NCI-H1092 (cell line): ENCODE data around the gene UBE2S.

Source experiments
- DNase-seq: peaks from one replicate; lab custom pipeline; 2025; lab: John Stamatoyannopoulos, UW

UBE2S gene

GRCh38 chr19:55383279-55384130, 24.1 kb downstream of the UBE2S start:
- DNase-seq: peak; percentile 31

DNA sequence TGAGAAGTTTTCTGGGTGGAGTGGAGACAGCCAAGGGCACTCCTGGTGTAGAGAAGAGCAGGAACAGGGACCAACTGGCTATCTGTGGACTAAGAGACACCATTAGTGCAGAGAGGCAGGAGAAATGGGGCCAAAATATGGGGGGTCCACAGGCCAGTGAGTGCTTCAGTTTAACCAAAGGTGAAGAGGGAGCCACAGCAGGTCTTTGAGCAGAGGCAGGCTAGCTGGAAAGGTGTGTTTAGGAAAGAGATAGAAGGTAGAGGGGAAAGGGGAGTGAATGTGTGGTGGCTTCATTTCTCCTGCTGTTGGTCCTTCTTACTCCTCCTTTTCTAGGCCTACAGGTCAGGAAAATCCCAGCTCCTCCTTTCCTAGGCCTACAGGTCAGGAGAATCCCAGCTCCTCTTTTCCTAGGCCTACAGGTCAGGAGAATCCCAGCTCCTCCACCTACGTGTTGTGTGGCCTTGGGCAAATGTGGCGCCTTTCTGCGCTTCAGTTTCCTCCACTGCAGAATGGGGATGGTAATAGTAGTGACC, 25.0 kb downstream of the UBE2S start:
- no peak for DNase-seq

DNA sequence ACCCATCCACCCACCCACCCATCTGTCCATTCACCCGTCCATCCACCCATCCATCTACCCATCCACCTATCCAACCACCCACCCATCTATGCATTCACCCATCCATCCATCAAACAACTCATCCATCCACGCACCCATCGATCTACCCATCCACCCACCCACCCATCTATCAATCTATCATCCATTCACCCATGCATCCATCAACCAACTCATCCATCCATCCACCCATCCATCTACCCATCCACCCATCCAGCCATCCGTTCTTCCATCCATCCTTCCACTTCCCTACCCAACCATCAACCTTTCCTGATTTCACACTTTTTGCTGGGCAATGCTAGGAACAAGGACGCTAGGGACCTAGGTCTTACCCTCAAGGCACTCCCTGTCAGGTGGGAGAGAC, 25.6 kb downstream of the UBE2S start:
- no peak for DNase-seq

DNA sequence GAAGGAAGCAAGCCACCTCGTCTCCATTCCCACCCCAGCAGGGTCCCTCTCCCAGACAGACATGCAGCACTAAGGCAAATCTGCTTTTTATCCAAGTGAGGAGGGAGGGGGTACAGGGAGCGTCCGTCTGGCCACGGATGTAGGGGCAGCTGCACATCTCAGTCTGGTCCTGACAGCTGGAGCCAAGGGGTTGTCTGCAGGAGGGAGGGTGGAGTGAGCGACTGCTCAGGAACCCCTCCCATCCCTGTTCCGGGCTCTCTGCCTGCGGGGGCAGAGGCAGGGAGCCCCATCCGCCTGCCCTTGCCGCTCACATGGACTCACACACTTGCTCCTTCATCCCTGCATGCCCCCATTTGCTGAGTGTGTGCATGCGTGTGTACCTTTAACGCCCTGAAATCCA, 28.4 kb downstream of the UBE2S start:
- DNase-seq: no peak

DNA sequence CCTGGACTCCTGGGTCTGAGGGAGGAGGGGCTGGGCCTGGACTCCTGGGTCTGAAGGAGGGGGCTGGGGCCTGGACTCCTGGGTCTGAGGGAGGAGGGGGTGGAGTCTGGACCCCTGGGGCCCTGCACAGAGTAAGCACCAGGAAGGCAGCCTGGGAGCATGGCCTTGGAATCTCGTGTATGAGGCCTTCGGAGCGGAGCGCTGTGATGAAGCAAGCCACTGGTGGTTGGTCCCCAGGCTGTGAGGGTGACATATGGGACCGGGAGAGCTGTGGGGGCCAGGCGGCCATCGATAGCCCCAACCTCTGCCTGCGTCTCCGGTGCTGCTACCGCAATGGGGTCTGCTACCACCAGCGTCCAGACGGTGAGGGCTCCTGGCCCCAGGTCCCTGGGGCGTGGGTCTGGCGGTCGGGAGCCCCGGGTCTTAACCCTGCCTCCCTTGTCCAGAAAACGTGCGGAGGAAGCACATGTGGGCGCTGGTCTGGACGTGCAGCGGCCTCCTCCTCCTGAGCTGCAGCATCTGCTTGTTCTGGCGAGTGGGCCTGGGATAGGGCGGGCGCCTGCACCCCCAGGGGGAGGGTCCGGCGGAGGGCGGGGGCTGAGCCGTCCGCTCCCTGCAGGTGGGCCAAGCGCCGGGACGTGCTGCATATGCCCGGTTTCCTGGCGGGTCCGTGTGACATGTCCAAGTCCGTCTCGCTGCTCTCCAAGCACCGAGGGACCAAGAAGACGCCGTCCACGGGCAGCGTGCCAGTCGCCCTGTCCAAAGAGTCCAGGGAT, 30.0 kb downstream of the UBE2S start:
- no peak for DNase-seq

GRCh38 chr19:55376241-55376933, 31.2 kb downstream of the UBE2S start, which contains the start of gene TMEM190:
Gene TMEM190, plus strand, starts transcription at chr19:55376826. Its CDS starts 28 bp downstream, at chr19:55376854.
- no peak for DNase-seq

DNA sequence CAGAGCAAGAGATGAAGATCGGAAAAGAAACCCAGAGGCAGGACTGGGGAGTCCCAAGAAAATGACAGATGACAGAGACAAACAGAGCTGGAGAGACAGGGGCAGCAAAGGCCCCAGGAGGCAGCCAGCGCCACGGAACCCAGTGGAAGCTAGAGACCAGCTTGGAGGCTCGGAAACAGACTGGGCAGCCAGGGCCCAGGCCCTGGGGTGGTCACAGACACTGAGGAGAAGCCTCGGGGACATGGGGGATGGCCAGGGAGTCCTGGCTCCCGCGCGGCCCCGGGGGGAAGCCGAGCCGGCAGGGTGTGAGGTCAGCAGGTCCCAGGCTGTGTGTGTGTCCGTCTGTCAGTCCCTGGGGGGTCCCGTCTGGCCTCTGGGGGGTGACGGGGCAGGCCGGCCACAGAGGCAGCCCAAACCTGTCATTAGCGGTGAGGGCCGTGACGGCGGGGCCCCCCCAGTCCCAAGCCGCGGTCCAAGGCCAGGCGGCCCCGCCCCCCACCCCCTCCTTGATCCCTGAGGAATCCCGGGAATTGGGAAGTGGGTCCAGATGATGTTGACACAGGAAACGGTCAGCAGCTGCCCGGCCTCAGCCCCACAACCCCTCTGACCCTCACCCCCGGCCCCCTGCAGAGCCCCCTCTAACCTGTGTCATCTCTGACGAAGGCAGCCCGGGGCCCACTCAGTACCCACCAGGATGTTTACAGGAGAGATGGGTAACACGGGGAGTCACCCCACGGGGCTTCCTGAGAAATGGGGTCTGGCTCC, 33.4 kb downstream of the UBE2S start:
- DNase-seq: no peak

DNA sequence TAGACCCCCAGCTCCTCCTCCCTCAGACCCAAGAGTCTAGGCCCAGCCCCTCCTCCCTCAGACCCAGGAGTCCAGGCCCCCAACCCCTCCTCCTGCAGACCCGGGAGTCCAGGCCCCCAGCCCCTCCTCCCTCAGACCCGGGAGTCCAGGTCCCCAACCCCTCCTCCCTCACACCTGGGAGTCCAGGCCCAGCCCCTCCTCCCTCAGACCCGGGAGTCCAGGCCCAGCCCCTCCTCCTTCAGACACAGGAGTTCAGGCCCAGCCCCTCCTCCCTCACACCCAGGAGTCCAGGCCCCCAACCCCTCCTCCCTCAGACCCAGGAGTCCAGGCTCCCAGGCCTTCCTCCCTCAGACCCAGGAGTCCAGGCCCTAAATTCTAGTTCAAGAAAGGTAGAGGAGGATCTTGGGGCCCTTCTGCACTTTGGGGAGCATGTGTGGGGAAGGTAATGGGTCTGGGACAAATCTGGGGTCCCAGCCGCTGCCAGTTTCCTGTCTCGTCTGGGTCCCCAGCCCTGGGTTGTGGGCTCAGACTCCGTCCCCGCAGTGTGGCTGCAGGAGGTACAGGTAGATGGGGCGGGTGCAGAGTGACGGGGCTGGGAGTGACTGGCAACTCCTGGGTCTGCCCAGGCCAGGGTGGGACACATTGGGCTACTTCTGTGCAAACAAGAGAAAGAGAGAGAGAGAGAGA, 34.1 kb downstream of the UBE2S start:
- no peak for DNase-seq

DNA sequence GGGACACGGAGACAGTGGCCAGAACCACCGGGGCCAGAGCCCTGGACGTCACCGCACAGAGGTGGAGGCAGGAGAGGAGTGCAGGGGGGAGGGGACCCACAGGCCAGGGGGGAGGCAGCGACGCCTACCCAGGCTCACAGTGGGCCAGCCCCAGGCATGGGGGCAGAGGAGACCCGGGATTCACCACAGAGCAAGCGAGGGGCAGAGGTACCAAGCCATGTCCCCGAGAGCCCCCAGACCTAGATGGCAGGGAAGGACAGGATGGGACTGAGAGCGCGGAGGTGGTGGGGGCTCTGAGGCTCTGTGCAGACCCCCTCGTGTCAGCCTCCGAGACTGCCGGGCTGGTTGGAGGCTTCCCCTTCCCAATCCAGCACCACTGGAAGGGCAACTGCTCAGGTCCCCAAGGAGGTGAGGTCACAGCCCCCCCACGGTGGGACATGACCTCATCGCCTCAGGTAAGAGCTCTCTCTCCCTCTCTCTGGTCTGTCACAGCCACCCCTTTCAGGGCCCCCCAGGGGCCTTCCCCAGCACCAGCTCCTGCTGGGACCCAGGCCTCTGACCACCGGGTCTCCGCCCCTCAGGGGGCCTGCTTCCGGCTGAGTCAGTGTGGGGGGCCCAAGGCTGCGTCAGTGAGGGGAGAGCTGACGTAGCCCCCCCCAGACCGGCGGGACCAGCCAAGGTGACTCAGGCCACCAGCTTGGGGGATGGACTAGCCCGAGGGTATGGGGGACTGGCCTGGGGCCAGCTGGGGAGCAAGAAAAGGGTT, 35.1 kb downstream of the UBE2S start:
- DNase-seq: no peak

GRCh38 chr19:55370305-55370988, 37.1 kb downstream of the UBE2S start, which contains the start of gene IL11:
Gene IL11, minus strand, starts transcription at chr19:55370463. Its CDS starts 153 bp downstream, at chr19:55370310.
- no peak for DNase-seq

- DNase-seq: no peak
Observed at GRCh38 chr19:55369653-55370304, 37.8 kb downstream of the UBE2S start.

DNA sequence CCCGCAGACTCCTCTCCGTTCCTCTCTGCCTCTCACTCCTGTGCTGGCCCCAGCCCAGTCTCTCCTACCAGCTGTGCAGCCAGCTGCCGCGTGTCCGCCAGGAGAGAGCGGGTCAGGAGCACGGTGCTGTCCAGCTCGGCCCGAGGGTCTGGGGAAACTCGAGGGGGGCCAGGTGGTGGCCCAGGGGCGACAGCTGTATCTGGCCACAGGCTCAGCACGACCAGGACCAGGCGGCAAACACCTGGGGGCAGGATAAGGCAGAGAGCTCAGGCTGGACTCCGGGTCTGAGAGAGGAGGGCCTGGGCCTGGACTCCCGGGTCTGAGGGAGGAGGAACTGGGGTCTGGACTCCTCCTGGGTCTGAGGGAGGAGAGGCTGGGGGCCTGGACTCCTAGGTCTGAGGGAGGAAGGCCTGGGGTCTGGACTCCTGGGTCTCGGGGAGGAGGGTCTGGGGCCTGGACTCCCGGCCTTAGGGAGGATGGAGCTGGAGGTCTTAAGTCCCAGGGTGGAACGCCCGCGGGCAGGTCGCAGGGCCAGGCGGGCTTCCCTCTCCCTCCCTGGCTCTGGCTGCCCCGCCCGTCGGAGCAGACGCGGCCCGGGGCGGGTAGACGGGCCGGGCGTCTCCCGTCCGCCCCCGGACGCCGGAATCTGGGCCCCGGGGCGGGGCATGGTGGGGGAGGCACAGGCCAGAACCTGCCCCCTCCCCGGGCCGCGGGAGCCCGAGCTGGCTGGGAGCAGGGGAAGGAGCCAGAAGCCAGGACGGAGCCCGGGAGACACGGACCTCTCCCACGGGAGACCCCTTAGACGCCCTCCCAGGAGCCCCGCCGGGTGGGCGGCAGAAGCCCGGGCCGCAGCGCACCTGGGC, 38.7 kb downstream of the UBE2S start:
- DNase-seq: no peak

GRCh38 chr19:55368106-55368505, 39.5 kb downstream of the UBE2S start:
- no peak for DNase-seq

- no peak for DNase-seq
Observed at GRCh38 chr19:55366790-55367189, 40.8 kb downstream of the UBE2S start.

GRCh38 chr19:55365964-55366363, 41.6 kb downstream of the UBE2S start:
- no peak for DNase-seq

DNA sequence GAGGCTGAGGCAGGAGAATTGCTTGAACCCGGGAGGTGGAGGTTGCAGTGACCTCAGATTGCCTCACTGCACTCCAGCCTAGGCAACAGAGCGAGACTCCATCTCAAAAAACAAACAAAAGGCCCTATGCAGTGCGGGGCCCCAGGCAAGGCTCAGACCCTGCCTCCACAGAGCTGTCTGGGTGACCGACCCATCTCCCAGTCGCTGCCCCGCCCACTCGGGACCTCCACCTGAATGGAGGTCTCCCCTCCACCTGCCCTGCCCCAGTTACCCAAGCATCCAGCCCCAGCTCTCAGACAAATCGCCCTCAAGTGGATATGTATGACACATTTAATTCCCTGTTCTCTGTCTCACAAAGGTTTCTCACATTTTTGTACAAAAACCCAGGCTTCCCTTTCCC, 42.3 kb downstream of the UBE2S start:
- DNase-seq: no peak

GRCh38 chr19:55362990-55363716, 44.4 kb downstream of the UBE2S start, which contains the start of gene GARIN5B:
Gene GARIN5B, minus strand, starts transcription at chr19:55363260. Its CDS starts 194 bp downstream, at chr19:55363066.
- DNase-seq: no peak
